ENCODE results near the gene KCP.

DNA sequence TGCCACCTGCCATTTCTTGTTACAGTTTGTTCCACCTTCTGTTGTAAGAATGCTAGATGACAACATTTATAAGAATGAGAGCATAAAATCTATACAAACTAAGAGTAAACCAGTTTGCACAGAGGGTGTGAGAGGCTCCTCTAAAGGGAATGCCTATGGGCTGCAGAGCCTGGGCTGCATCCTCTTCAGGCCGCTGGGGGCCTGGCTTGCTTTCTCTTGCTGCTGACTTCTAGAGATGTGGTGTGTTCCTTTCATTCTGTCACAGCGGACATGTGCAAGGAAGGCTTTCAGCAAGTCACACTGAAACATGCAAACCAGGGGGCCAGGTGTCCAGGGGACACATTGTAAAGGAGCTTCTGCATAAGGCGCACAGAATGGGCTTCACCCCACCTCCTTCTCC lies 55.0 kb downstream of the KCP start:
- TF ChIP-seq, protein P1, sequence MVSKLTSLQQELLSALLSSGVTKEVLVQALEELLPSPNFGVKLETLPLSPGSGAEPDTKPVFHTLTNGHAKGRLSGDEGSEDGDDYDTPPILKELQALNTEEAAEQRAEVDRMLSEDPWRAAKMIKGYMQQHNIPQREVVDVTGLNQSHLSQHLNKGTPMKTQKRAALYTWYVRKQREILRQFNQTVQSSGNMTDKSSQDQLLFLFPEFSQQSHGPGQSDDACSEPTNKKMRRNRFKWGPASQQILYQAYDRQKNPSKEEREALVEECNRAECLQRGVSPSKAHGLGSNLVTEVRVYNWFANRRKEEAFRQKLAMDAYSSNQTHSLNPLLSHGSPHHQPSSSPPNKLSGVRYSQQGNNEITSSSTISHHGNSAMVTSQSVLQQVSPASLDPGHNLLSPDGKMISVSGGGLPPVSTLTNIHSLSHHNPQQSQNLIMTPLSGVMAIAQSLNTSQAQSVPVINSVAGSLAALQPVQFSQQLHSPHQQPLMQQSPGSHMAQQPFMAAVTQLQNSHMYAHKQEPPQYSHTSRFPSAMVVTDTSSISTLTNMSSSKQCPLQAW (CRISPR knock-in tag; IDR thresholded peaks at IDR 0.05): no peak
- TF ChIP-seq TBX3 (IDR thresholded peaks at IDR 0.05; ENCODE audit: borderline replicate concordance) (no peak), KLF16 (CRISPR knock-in tag; IDR thresholded peaks at IDR 0.05) (no peak), NCOA2 (CRISPR knock-in tag; IDR thresholded peaks at IDR 0.05) (no peak), KDM5B (CRISPR knock-in tag; IDR thresholded peaks at IDR 0.05; ENCODE audit: borderline replicate concordance) (no peak), ARHGAP35 (CRISPR knock-in tag; IDR thresholded peaks at IDR 0.05; ENCODE audit: borderline replicate concordance) (no peak), EZH2 (conservative IDR thresholded peaks at IDR 0.05; ENCODE audit: low read depth, low read length) (no peak), RAD21 (CRISPR knock-in tag; IDR thresholded peaks at IDR 0.05) (no peak), CREB1 (IDR thresholded peaks at IDR 0.05) (no peak), CREB1 (CRISPR knock-in tag; IDR thresholded peaks at IDR 0.05) (no peak), ZNF761 (CRISPR knock-in tag; conservative IDR thresholded peaks at IDR 0.05) (no peak), ZNF232 (CRISPR knock-in tag; IDR thresholded peaks at IDR 0.05; ENCODE audit: borderline replicate concordance) (no peak)
- TF ChIP-seq, protein P2, sequence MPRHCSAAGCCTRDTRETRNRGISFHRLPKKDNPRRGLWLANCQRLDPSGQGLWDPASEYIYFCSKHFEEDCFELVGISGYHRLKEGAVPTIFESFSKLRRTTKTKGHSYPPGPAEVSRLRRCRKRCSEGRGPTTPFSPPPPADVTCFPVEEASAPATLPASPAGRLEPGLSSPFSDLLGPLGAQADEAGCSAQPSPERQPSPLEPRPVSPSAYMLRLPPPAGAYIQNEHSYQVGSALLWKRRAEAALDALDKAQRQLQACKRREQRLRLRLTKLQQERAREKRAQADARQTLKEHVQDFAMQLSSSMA (CRISPR knock-in tag; IDR thresholded peaks at IDR 0.05): no peak
- TF ChIP-seq, protein P3, sequence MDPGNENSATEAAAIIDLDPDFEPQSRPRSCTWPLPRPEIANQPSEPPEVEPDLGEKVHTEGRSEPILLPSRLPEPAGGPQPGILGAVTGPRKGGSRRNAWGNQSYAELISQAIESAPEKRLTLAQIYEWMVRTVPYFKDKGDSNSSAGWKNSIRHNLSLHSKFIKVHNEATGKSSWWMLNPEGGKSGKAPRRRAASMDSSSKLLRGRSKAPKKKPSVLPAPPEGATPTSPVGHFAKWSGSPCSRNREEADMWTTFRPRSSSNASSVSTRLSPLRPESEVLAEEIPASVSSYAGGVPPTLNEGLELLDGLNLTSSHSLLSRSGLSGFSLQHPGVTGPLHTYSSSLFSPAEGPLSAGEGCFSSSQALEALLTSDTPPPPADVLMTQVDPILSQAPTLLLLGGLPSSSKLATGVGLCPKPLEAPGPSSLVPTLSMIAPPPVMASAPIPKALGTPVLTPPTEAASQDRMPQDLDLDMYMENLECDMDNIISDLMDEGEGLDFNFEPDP (CRISPR knock-in tag; conservative IDR thresholded peaks at IDR 0.05): no peak
- TF ChIP-seq, protein P4, sequence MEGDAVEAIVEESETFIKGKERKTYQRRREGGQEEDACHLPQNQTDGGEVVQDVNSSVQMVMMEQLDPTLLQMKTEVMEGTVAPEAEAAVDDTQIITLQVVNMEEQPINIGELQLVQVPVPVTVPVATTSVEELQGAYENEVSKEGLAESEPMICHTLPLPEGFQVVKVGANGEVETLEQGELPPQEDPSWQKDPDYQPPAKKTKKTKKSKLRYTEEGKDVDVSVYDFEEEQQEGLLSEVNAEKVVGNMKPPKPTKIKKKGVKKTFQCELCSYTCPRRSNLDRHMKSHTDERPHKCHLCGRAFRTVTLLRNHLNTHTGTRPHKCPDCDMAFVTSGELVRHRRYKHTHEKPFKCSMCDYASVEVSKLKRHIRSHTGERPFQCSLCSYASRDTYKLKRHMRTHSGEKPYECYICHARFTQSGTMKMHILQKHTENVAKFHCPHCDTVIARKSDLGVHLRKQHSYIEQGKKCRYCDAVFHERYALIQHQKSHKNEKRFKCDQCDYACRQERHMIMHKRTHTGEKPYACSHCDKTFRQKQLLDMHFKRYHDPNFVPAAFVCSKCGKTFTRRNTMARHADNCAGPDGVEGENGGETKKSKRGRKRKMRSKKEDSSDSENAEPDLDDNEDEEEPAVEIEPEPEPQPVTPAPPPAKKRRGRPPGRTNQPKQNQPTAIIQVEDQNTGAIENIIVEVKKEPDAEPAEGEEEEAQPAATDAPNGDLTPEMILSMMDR (CRISPR knock-in tag; IDR thresholded peaks at IDR 0.05): no peak
